Measurements from ENCODE around the gene GSTT4. TPM values are rescaled to one million over a fixed set of nuclear protein-coding genes. Genes with fewer than 3 reads are reported as not detected.
A peak's percentile ranks its signal among the peaks of the same experiment; 100 is the strongest.

Gene GSTT4
- total and polyA plus RNA-seq, 9 of the 15 experiments (the other 6 are each of a cell fraction or from before 2014, with no cell fraction given): not detected

GRCh38 chr22:24009227-24010017, 4.2 kb upstream of the GSTT4 start (continued):
- TF ChIP-seq ZNF407 (IDR thresholded peaks at IDR 0.05; ENCODE audit: low read depth) (no peak), CCNT2 (IDR thresholded peaks at IDR 0.05; ENCODE audit: borderline replicate concordance, extremely low read depth, insufficient read length, low read depth, low read length) (peak; percentile 17), KDM1A (IDR thresholded peaks at IDR 0.05) (0 out of 4 replicates have a peak, but pooled peaks of 1 of the 2 experiments have one; percentile 6)

All from K562 (cell line).